Suprapubic skin (tissue), 4 donors: ENCODE measurements around the gene ABI1. TPM values are rescaled to one million over a fixed set of nuclear protein-coding genes. Genes with fewer than 3 reads are reported as not detected.

Experiments used
- DNase-seq, 2 donors: peaks; one replicate each; pipeline ENCODE4 v3.0.0-alpha.2; 2019; ENCODE audit warnings: low spot score in 2 of 2
- H3K27ac ChIP-seq: fragments of 200-600 bp; sonication (generic); one replicate; pipeline ENCODE4 v1.5.1; 2019
- H3K27me3 ChIP-seq: fragments of 200-600 bp; sonication (generic); one replicate; pipeline ENCODE4 v1.5.1; 2019
- H3K36me3 ChIP-seq: fragments of 200-600 bp; sonication (generic); one replicate; pipeline ENCODE4 v1.5.1; 2019
- H3K4me1 ChIP-seq: fragments of 200-600 bp; sonication (generic); one replicate; pipeline ENCODE4 v1.5.1; 2019
- H3K4me3 ChIP-seq: fragments of 200-600 bp; sonication (generic); one replicate; pipeline ENCODE4 v1.5.1; 2019; ENCODE audit warnings: mild to moderate bottlenecking
- H3K9me3 ChIP-seq: fragments of 200-600 bp; sonication (generic); one replicate; pipeline ENCODE4 v1.5.1; 2019
- CTCF ChIP-seq, 2 donors: fragments of 200-600 bp in 1 of 2; fragments of 450-650 bp in 1 of 2; sonication (generic) in 1 of 2; IDR thresholded peaks; one replicate each; pipeline ENCODE4 v1.5.1; 2016 to 2019; ENCODE audit warnings: antibody characterized with exemption in 2 of 2, mild to moderate bottlenecking in 1 of 2, moderate library complexity in 1 of 2
- EP300 ChIP-seq: sonication (generic); formaldehyde crosslinking; IDR thresholded peaks from one replicate; pipeline ENCODE4 v1.6.1; 2017; ENCODE audit warnings: antibody characterized with exemption
- POLR2A ChIP-seq, 2 donors: fragments of 450-650 bp; IDR thresholded peaks; one replicate each; pipeline ENCODE4 v1.6.1; 2017; ENCODE audit warnings: antibody characterized with exemption in 2 of 2, mild to moderate bottlenecking in 2 of 2, moderate library complexity in 2 of 2
- POLR2AphosphoS5 ChIP-seq, 3 donors: sonication (generic); formaldehyde crosslinking; IDR thresholded peaks; one replicate each; pipeline ENCODE4 v1.6.1; 2017; ENCODE audit warnings: antibody characterized with exemption in 3 of 3
- WGBS: methylation state at CpG from one replicate; pipeline ENCODE4 v1.1.5; 2018; 5-methylcytosine and 5-hydroxymethylcytosine counted together
- total RNA-seq, 4 donors: library from RNA; depleted of rRNA; stranded (reverse); fragments of >200 nt; gene quantifications; one replicate each; pipeline ENCODE4 v1.1.0, GENCODE V29; 2016

Gene ABI1
- total RNA-seq, 4 donors from 2014 or later, result 62.9 to 78.8 (median 71.8) TPM

DNA sequence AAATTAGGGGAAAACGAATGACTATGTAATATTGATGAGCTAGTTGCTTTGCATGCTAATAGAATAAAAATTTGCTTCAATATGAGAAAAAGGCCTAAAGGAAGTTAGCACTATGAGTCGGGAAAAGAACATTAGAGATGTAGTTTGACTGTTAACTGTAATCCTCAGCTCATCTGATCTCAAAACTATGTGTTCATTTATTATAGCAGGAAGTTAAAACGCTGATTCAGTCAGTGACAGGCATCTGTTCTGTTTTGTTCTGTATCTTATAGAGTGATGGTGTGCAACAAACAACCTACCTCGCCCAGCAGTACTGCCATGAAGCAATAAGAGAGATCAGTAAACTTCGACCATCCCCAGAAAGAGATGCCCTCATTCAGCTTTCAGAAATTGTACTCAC, 114.7 kb downstream of the ABI1 start:
- no peaks in the 10 kb centered on the region for H3K9me3 ChIP-seq
- H3K4me1 ChIP-seq, result no peaks in the 10 kb centered on the region
- no peaks in the 10 kb centered on the region for H3K27me3 ChIP-seq
- no peak overlapping the region for H3K27ac ChIP-seq
- no peak for DNase-seq
- 82% methylated on average over 5 of the region's 5 CpGs for WGBS
- H3K4me3 ChIP-seq, result no peak overlapping the region
- TF ChIP-seq CTCF (IDR thresholded peaks at IDR 0.05), result no peak
- no peak for TF ChIP-seq POLR2AphosphoS5 (IDR thresholded peaks at IDR 0.05)
- TF ChIP-seq POLR2A (IDR thresholded peaks at IDR 0.05), result no peak
- TF ChIP-seq EP300, result no peak
- H3K36me3 ChIP-seq, result peaks cover 41% of the 10 kb centered on the region

- no peak for DNase-seq
- H3K27me3 ChIP-seq, result no peaks in the 10 kb centered on the region
- no peaks in the 10 kb centered on the region for H3K4me1 ChIP-seq
- no peak overlapping the region for H3K27ac ChIP-seq
- no peaks in the 10 kb centered on the region for H3K9me3 ChIP-seq
- 78% methylated on average over 1 of the region's 1 CpG for WGBS
- TF ChIP-seq POLR2AphosphoS5 (IDR thresholded peaks at IDR 0.05) (no peak), CTCF (IDR thresholded peaks at IDR 0.05) (no peak), POLR2A (IDR thresholded peaks at IDR 0.05) (no peak), EP300 (no peak)
- H3K4me3 ChIP-seq, result no peak overlapping the region
- peaks cover 37% of the 10 kb centered on the region for H3K36me3 ChIP-seq
These were observed 116.9 kb downstream of the ABI1 start for GRCh38 chr10:26743841-26744240.

DNA sequence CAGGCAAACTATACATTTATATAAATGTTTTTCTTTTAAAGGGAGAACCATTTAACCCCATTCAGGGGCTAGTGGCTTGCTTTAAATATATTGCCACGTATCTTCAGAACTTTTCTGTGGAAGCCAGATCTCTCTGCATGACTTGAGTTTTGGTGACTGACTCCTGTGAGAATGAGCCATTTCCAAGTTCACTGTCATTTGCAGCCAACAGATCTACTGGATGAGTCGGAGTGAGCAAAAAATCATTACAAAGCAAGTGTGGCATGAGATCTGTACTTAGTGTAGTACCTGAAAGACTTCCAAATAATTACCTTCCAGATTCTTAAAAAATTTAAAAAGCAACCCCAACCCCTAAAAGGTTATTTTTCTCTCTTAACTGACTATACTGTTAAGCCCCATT, 117.7 kb downstream of the ABI1 start:
- Histone ChIP-seq H3K36me3 (peaks cover 33% of the 10 kb centered on the region), H3K4me3 (no peak overlapping the region), H3K27ac (no peak overlapping the region), H3K9me3 (no peaks in the 10 kb centered on the region), H3K27me3 (no peaks in the 10 kb centered on the region), H3K4me1 (no peaks in the 10 kb centered on the region)
- TF ChIP-seq POLR2A (IDR thresholded peaks at IDR 0.05) (no peak), CTCF (IDR thresholded peaks at IDR 0.05) (no peak), EP300 (no peak), POLR2AphosphoS5 (IDR thresholded peaks at IDR 0.05) (no peak)
- no peak for DNase-seq
- 92% methylated on average over 2 of the region's 2 CpGs for WGBS

DNA sequence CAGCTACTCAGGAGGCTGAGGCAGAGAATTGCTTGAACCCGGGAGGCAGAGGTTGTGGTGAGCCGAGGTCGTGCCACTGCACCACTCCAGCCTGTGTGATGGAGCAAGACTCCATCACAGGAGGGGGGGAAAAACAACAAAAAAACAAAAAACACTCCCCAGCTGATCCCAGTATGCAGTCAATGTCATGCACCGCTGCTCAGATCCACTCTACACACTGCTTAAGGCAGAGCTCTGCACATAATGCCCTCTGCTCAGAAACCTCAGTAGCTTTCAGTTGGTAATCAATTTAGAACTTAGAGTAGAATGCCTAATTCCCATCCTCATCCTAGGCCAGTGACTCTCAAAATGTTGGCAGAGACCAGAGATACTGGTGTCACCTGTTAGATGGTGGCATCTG, 119.4 kb downstream of the ABI1 start:
- DNase-seq, result no peak
- H3K4me1 ChIP-seq, result no peaks in the 10 kb centered on the region
- H3K9me3 ChIP-seq, result no peaks in the 10 kb centered on the region
- no peak overlapping the region for H3K4me3 ChIP-seq
- no peaks in the 10 kb centered on the region for H3K27me3 ChIP-seq
- H3K36me3 ChIP-seq, result peaks cover 31% of the 10 kb centered on the region
- no peak overlapping the region for H3K27ac ChIP-seq
- TF ChIP-seq POLR2AphosphoS5 (IDR thresholded peaks at IDR 0.05), result no peak
- TF ChIP-seq CTCF (IDR thresholded peaks at IDR 0.05), result no peak
- no peak for TF ChIP-seq POLR2A (IDR thresholded peaks at IDR 0.05)
- no peak for TF ChIP-seq EP300
- 100% methylated on average over 4 of the region's 4 CpGs for WGBS

DNA sequence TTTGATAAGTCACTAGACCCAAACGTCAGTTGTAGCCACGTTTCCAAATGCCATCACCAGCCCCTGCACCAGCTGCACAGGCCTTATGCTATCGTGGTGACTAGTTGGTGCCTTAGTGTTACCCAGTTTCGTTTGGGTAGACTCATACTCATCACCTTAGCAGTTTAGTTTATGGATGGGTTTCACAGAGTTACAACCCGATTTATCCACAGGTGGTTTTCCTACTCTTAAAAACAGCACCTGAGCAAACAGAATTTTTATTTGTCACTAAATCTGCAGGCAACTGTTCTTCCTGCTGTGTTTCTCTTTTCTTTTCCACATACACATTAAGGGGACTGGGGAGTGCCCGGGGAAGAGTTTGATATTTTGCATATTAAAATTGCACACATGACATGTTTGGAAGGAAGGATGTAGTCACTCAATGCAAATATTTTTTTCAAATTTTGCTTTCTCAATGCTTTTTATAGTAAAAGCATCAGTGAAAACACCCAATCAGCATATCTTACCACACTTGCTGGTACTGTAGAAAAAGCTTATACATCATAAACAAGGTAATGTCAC, 121.6 kb downstream of the ABI1 start:
- no peak for TF ChIP-seq POLR2A (IDR thresholded peaks at IDR 0.05)
- TF ChIP-seq POLR2AphosphoS5 (IDR thresholded peaks at IDR 0.05), result no peak
- TF ChIP-seq CTCF (IDR thresholded peaks at IDR 0.05), result no peak
- no peak for TF ChIP-seq EP300
- Histone ChIP-seq H3K4me3 (no peak overlapping the region), H3K36me3 (peaks cover 26% of the 10 kb centered on the region), H3K4me1 (no peaks in the 10 kb centered on the region), H3K27ac (no peak overlapping the region), H3K9me3 (no peaks in the 10 kb centered on the region), H3K27me3 (no peaks in the 10 kb centered on the region)
- WGBS, result 76% methylated on average over 6 of the region's 6 CpGs
- no peak for DNase-seq
